ENCODE measurements around the gene HERPUD2.

GRCh38 chr7:35695473-35695850 is 527 bp upstream of the HERPUD2 start:
- no peak for TF ChIP-seq CTCF (IDR thresholded peaks at IDR 0.05 in 4 of 5, conservative IDR thresholded peaks at IDR 0.05 in 1 of 5)
- TF ChIP-seq POLR2A (IDR thresholded peaks at IDR 0.05), result no peak
